Posterior vena cava (tissue), 2 donors: ENCODE results near the gene GTF2H4. TPM values are rescaled to one million over a fixed set of nuclear protein-coding genes. Genes with fewer than 3 reads are reported as not detected.
A peak's percentile ranks its signal among the peaks of the same experiment; 100 is the strongest.
"Not testable (repeated sequence)": the region's sequence is repeated elsewhere in the genome, so short reads cannot be mapped to it uniquely, and the experiment has no call there.

Experiments
- DNase-seq: peaks from one replicate; pipeline ENCODE4 v3.0.0-alpha.2; 2020; ENCODE audit warnings: low spot score
- intact Hi-C, 2 donors: fragments of 100-400 bp; cut with DNase I; formaldehyde crosslinking; loops; one replicate each; pipeline versions ENCODE4 v1.14.1 to v1.14.2; 2022 to 2023
- total RNA-seq, 2 donors: library from RNA; stranded (reverse); fragmentation: NEBNext Ultra II Directional; extraction: Animal tissue kit (Norgen Biotek cat#: 25700); gene quantifications; one replicate each; pipeline ENCODE4 v1.2.1, GENCODE V29; 2021
- donor health status: DM: yes; HTN: yes; CAD: no.
- donor health status: DM: yes; HTN: yes; CAD: no.

Gene GTF2H4
- total RNA-seq, 2 donors from 2014 or later, result 27.2 to 37.8 TPM

GRCh38 chr6:30914076-30914853 is 6.3 kb downstream of the GTF2H4 start, which contains the start of gene VARS2:
TSS of gene VARS2 (plus strand) at chr6:30914238. CDS start at chr6:30914837, 599 bp downstream.
- intact Hi-C loops, result loop anchor here in 1 of 2 donors (5.0 kb wide), 1 partner anchor 158 kb away; no protein-coding TSS in a partner anchor
- DNase-seq, result peak; percentile 96

- intact Hi-C loops, result loop anchor here (5.0 kb wide), 2 partner anchors 157 to 162 kb away; no protein-coding TSS in a partner anchor
- no peak for DNase-seq
Observed at GRCh38 chr6:30914854-30915590, 7.0 kb downstream of the GTF2H4 start.

DNA sequence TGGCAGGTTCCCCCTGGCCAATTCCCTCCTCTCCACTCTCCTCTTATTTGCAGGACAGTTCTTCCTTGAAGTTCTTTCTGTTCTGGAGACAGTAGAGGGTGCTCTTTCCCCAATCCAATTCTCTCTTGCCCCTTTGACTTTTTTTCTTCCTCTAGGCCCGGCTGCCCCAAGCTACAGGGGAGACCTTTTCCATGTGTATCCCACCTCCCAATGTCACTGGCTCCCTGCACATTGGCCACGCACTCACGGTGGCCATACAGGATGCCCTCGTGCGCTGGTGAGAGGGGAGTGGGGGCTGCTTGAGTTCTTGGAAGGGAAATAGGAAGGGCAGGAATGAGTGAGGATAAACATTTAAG is 7.6 kb downstream of the GTF2H4 start:
- intact Hi-C loops, result loop anchor here in 1 of 2 donors (5.0 kb wide), 1 partner anchor 162 kb away; no protein-coding TSS in a partner anchor
- no peak for DNase-seq

GRCh38 chr6:30917041-30917440 is 9.0 kb downstream of the GTF2H4 start:
- no peak for DNase-seq
- intact Hi-C loops, result loop anchor here in 1 of 2 donors (5.0 kb wide), 1 partner anchor 160 kb away; no protein-coding TSS in a partner anchor

DNA sequence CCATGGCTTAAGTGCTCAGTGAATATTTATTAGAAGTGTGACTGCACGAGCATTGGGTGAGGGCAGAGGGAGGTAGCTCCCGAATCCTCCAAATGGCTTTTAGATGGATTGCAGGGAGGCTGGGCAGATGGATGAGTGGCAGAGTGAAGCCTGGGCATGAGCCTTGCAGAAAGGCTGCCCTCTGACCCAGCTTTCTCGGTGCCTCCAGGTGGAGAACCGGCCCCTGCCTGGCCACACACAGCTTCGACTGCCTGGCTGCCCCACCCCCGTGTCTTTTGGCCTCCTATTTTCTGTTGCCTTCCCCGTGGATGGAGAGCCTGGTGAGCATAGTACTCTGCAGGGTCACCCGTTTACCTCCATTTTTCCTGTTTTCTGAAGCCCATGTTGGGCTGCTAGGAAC is 9.5 kb downstream of the GTF2H4 start:
- intact Hi-C loops, result loop anchor here in 1 of 2 donors (5.0 kb wide), 1 partner anchor 160 kb away; no protein-coding TSS in a partner anchor
- DNase-seq, result no peak

- intact Hi-C loops, result loop anchor here in 1 of 2 donors (5.0 kb wide), 1 partner anchor 159 kb away; no protein-coding TSS in a partner anchor
- DNase-seq, result no peak
Observed at GRCh38 chr6:30918670-30919069, 10.7 kb downstream of the GTF2H4 start.

DNA sequence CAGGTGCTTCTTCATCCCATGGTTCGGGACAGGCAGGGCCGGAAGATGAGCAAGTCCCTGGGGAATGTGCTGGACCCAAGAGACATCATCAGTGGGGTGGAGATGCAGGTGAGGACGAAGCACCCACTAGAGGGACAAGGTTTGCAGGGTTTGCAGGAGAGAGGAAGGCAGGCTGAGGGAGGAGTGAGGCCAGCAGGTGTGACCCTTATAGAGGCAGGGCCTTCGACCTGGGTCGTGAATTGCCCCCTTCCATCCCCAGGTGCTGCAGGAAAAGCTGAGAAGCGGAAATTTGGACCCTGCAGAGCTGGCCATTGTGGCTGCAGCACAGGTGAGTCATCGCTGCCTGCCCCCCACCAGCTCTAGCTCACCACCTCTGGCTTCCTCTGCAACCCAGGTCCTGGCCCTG is 14.4 kb downstream of the GTF2H4 start:
- intact Hi-C loops, result no loop called here
- DNase-seq, result no peak

GRCh38 chr6:30924040-30924627 is 16.1 kb downstream of the GTF2H4 start:
- DNase-seq, intact Hi-C loops: not testable (repeated sequence)

DNA sequence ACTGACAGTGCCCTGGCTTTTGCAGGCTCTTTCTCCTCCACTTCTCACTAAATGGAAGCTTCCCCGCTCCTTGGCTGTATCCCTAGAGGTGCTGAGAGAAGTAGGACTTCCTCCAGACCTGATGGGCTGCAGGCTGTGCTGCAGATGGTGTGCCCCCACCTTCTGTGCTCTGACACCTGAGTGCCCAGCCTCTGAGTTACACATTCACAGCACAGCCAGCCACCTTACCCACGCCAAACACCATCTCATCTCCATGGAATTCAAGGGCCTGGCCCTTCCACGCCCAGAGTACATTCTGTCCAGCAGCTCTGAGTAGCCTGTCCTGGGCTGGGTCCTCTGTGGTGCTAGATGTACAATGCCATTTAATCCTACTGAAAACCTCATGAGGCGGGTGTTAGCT is 18.6 kb downstream of the GTF2H4 start:
- intact Hi-C loops, result no loop called here
- DNase-seq, result no peak

DNA sequence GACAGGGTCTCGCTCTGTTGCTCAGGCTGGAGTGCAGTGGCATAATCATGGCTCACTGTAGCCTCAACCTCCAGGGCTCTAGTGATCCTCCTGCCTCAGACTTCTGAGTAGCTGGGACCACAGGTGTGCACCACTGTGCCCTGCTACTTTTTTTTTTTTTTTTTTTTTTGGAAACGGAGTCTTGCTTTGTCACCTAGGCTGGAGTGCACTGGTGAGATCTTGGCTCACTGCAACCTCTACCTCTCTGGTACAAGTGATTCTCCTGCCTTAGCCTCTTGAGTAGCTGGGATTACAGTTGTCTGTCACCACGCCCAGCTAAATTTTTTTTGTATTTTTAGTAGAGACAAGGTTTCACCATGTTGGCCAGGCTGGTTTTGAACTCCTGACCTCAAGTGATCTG is 19.1 kb downstream of the GTF2H4 start:
- DNase-seq, intact Hi-C loops: not testable (repeated sequence)

- intact Hi-C loops, result no loop called here
- no peak for DNase-seq
Observed at GRCh38 chr6:30928677-30929076, 20.7 kb downstream of the GTF2H4 start.

DNA sequence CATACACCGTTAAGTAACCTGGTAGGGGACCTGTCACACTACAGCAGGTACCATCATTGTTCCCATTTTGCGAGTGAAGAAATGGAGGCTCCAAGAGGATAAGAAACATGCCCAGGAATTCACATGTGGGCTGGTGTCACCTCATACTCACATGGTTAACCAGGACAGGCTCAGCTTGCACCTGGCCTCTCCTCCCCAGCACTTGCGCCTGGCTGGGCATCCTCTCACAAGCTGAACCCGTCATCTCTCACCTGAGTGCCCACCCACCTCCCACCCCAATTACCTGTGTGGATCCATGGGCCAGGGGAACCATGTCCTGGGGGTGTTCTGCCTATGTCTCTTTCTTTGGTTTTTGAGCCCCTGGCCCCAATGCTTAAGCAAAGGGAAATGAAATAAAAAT is 22.5 kb downstream of the GTF2H4 start:
- intact Hi-C loops, result loop anchor here in 1 of 2 donors (5.0 kb wide), 1 partner anchor 1018 kb away; no protein-coding TSS in a partner anchor

GRCh38 chr6:30931272-30931671 is 23.3 kb downstream of the GTF2H4 start:
- intact Hi-C loops, result loop anchor here in 1 of 2 donors (5.0 kb wide), 1 partner anchor 1019 kb away; no protein-coding TSS in a partner anchor

More for the DNA sequence above, 22.5 kb downstream of the GTF2H4 start:
- no peak for DNase-seq

GRCh38 chr6:30931969-30932645 is 24.1 kb downstream of the GTF2H4 start, which contains the start of gene SFTA2:
TSS of gene SFTA2 (minus strand) at chr6:30932170. CDS start at chr6:30932096, 74 bp downstream.
- intact Hi-C loops, result loop anchor here in 1 of 2 donors (5.0 kb wide), 1 partner anchor 1020 kb away; no protein-coding TSS in a partner anchor

More at GRCh38 chr6:30931272-30931671, 23.3 kb downstream of the GTF2H4 start:
- no peak for DNase-seq

DNA sequence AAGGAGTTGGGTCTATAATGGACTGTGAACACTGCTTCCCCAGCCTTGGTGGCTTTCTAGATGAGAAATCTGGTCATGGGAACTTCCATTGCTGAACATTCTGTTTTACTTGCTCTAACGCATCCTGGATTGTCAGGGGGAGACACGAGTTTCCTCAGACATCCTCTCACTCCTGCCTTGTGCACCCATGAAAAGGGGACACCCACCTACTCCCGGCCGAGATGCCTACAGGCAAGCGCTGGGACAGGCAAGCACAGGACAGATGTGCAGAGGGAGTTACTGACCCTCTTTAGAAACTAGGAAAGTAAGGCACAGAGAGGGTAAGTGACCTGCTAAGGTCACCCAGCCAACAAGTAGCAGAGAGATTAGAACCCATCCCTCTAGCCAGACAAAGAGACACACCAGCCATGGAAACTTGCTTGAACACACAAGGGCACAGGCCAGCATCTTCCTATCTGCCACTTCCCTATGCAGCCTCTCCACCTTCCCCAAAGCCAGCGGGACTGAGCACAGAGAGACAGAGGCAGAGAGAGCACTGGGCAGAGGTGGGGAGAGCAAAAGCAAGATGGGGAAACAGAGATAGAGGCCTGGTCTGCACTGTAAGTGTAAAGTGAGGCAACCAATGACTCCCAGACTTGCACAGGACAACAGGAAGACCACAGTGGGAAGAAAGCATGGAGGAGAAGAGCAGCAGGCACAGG is 24.8 kb downstream of the GTF2H4 start:
- intact Hi-C loops, result loop anchor here in 1 of 2 donors (5.0 kb wide), 1 partner anchor 1021 kb away; no protein-coding TSS in a partner anchor

More at GRCh38 chr6:30931969-30932645, 24.1 kb downstream of the GTF2H4 start, which contains the start of gene SFTA2:
- no peak for DNase-seq

DNA sequence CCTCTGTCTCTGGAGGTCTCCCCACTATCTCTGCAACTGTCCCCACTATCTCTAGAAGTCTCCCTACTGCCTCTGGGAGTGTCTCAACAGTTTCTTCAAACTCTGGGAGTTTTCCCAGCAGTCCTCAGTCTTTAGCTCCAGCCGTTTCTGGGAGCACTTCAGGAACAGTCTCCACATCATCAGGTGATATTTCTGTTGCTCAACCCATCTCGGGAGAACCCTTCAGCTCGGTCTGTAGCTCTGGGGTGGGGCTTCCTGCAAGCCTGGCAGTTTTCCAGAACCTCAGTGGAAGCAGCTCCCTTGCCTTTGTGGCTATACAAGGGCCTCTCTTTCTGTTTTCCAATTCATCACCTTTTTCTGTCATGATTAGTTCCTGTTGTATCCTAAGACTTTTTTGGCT is 27.0 kb downstream of the GTF2H4 start:
- peak; percentile 22 for DNase-seq
- intact Hi-C loops, result no loop called here

More for the DNA sequence above, 24.8 kb downstream of the GTF2H4 start:
- peak; percentile 15 for DNase-seq

- intact Hi-C loops, result no loop called here
- peak; percentile 56 for DNase-seq
Observed at GRCh38 chr6:30937265-30937664, 29.3 kb downstream of the GTF2H4 start.

DNA sequence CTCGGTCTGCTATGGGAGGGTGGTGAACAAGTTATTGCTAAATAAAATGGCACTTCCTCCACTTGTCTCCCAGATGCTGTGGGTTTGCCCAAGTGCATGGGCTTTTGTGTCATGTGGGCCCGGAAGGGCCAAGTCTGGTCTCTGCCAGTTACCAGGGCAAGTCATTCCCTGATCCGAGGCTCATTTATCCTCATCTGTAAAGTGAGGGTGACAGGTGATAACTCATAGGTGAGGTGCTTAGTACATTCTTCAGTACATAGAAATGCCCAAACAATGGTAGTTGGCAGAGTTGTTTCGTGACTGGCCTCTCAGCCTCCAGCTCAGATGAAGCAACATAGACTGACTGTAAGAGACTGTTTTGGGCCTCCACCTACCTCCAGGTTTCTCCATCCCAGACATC is 30.7 kb downstream of the GTF2H4 start:
- intact Hi-C loops, result no loop called here

More for the DNA sequence above, 30.7 kb downstream of the GTF2H4 start:
- DNase-seq, result no peak
